Muscle of back (tissue), 13 donors: ENCODE results near the gene PAX5. TPM values are rescaled to one million over a fixed set of nuclear protein-coding genes. Genes with fewer than 3 reads are reported as not detected.
"Not testable (repeated sequence)": the region's sequence is repeated elsewhere in the genome, so short reads cannot be mapped to it uniquely, and the experiment has no call there.

ENCODE experiments used
- DNase-seq, 3 donors: peaks; one replicate each; pipeline versions ENCODE4 v3.0.0 to v3.0.0-alpha.2; 2013
- long read RNA-seq, 9 donors: transcript quantifications; one replicate each; lab custom pipeline, GENCODE V29; 2026
- polyA plus RNA-seq, 10 donors: library from polyadenylated mRNA; unstranded; fragments of 120-200 nt; gene quantifications; one replicate each; pipeline ENCODE4 v1.2.1, GENCODE V29; 2013; ENCODE audit not compliant: insufficient read length in 10 of 10

PAX5 gene
- polyA plus RNA-seq, result under 1 TPM; 0.01 to 0.50 (median 0.26) TPM
- long read RNA-seq, donor 1, result 0 reads
- long read RNA-seq, donor 2, result 0 reads
- long read RNA-seq, donor 3, result 0 reads
- long read RNA-seq, donor 4, result 0 reads
- long read RNA-seq, donor 5, result 0 reads
- long read RNA-seq, donor 6, result 0 reads
- long read RNA-seq, donor 7, result 0 reads
- long read RNA-seq, donor 8, result 0 reads
- long read RNA-seq, donor 9, result 0 reads

DNA sequence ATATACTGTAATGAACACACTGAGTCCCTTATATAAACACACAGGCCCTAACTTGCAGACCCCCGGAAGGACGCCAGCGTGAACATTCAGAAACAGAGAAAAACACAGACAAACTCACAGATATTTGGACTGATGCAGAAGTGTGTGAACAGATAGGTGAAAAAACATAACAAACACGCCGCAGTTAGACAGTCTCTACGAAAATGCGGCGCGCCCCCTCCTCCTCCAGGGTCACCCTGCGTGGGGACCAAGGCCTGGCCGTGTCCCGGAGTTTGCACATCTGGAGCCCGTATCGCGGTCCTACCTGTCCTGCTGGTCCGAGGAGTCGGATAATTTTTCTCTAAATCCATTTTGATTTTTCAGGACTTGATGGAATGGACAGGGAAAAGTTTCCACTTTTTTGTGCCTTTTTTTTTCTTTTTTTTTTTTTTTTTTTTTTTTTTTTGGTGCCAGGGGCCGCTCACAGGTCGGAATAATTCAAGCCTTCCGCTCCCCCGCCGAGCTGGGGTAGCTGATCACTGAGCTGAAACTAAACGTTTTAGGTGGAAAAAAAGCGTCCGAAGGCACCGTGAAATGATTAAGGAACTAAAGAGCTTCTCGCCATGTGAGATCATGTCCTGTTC lies at the start of gene PAX5:
TSS of gene PAX5 (minus strand) at position 587 of the 623 bp plus-strand sequence. CDS start at position 350, 237 bp downstream.
- no peak for DNase-seq

DNA sequence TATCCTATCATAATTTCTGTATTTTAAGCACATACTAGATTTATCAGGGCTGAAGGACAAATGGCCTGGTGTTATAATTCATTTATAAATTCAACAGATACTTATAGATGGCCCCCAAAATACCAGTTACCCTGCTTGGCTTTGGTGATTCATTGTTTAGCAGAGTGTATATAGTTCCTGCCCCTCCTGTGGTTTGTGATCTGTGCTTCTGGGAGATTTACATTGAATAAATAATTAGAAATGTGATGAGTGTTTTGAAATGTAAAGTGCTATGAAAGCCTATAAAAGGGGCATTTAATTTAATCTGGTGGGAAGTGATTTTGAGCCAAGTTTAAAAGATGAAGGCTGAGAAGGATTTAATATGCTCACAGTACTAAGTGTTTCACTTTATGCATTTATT lies 49.6 kb upstream of the PAX5 start:
- DNase-seq, result no peak

DNA sequence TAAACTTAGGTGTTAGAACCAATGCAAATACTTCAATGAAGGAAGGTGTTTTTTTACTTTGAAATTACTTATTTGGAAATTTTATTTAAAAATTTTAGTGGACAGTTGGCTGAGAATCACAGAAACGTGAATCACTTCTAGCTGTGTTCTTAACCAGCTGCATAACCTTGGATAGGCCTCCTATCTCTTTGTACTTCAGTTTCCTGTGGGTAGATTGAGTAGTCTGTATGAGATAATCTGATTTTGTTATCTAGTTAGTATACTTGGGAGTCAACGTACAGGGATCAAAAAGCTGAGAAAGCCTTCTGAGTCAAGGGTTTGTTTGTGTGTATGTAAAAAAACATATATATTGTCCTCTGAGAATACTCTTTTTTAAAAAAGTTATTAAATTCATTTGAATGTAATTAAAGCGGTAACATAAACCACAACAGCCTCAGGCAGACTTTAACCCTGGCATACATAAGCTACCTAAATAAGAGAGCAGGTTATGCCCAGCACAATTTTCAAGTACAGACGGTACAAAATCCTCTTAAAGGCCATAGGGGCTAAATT lies 48.2 kb upstream of the PAX5 start:
- DNase-seq, result no peak

DNA sequence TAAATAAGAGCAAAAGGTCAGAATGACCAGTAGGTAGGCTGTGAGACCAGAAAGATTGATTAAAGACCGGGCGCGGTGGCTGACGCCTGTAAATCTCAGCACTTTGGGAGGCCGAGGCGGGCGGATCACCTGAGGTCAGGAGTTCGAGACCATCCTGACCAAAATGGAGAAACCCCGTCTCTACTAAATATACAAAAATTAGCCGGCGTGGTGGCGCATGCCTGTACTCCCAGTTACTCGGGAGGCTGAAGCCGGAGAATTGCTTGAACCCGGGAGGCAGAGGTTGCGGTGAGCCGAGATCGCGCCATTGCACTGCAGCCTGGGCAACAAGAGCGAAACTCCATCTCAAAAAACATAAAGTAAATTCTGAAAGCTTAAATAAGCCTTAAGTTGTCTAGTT lies 47.4 kb upstream of the PAX5 start:
- DNase-seq, result not testable (repeated sequence)

DNA sequence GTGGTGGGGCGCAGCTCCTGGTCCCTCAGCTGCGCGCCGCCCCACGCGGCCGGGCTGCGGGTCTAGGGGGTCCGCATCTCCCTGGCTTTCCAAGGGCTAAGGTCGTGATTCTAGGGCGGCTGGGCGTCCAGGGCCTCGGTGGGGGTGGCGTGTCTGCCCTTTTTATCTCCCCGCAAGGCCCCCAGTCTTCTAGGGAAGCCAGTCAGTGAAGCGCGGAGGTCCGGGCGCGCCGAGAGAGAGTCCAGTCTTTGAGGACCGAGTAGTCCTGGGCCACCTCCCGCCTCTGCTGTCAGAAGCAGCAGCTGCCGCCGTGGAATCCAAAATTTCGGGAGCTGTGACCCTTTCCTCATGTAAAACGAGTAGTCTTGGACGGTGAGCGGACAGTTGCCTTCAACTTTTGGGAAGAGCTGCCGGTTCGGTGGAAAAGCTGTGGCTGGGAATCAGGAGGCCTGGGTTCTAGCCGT lies 46.1 kb upstream of the PAX5 start:
- peak in 1 of 3 donors; percentile 8 for DNase-seq

DNA sequence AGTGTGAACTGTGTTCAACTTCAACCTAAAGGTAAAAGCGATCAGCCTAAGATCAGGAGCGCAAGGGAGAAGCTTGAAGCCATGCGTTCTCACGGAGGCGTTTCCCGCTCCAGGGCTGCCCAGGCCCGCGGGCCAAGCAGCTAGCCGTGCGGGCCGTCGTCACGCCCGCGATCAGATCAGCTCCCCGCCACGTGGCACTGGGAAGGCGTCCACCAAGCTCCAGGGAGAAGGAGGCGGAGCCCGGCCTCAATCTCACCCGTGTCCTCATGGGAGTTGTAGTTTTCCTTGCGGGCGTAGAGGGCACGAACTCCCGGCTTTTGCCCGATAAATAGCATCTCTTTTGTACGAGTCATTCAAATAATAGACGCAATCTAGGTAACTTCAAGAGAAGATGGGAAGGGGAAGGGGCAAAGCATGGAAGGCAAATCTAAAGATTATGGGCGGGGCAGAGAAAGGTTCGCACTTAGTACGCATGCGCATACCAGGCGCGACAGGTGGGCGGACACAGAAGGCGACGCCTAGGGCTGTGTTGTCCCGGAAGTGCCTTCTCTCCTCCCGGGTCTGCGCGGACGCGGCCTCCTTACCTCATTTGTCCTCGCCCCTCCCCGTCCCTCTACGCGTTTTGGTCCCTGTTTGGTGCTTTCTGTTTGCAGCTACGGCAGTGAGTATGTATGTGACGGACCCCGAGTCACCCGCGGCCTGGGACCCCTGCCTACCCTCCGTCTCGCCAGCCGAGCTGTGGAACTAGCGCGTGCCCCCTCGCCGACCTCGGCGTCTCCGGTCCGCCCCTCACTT lies 45.5 kb upstream of the PAX5 start:
- DNase-seq, result peak; percentile 93 to 97 (median 95)

DNA sequence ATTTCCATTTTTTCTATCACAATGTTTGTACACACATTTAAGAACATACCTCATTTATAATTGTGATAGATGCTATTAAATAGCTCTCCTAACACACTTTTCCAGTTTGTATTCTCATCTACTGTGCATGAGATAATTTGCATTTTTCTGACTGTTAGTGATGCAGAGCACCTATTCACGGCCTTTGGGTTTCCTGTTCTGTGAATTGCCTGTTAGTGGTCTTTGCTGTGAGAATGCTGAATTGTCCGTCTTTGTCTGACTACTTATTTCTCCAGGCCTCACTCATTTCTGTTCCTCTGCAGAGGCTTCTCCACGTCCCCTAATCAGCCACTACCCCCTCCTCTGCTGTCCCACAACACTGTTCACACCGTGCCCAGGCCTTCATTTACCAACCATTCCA lies 40.7 kb upstream of the PAX5 start:
- DNase-seq, result not testable (repeated sequence)

DNA sequence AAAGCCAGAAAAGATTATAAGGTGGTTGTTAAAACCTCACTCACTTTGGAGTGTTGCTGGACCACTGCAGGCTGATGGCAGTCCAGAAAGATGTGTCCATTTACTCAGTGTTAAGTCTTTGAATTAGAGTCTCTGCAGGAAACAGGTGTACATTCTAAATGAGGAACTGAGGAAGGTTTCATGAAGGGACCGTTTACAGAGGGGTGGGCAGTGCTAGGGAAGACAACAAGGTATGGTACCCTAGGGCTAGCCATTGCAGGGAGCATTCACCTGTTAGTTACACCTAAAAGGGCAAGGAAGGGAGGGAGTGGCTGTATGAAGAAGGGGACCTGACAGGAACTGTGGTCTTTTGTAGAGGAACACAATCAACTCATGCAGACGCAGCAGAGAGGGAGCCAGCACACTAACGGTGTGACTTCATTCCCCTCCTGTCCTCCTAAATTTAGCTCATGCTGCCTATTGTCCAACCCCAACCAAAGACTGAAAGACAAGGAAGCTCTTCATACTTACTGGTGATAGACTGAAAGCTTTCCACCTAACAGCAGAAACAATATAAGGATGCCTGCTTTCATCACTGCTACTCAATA lies 32.2 kb upstream of the PAX5 start:
- DNase-seq, result no peak

DNA sequence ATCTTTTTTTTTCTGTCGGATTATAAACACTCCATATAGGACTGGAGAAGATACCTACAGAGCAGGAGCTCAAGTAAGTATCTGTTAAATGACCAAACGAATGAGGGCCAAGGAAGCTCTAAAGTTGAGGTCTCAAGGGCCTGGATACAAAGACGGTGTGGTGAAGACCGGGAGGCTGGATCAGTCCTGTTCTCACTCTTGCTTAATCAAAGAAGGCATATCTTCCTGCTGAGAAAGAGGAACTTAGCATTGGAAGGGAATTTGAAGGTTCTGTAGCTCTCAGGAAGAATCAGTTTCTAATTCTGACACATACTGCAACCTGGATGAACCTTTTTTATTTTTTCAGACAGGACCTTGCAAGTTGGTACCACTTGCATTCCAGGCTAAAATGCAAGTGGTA lies 28.3 kb upstream of the PAX5 start:
- no peak for DNase-seq

DNA sequence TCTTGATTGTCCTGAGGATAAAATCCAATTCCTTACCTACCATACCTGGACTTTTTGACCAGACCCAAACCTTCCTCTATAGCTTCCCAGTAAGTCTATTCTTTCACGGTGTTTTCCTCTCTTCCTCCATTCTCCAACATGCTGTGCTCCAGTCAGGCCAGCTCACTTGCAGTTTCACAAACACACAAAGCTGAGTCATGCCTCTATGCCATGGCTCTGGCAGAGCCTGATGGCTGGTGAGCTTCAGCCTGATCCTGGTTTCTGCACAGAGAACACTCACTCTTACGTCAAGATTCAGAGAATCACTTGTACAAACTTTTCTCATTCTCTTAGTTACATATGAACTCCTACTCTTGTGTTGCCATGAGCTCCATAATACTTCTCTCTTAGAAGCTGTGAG lies 27.7 kb upstream of the PAX5 start:
- no peak for DNase-seq

DNA sequence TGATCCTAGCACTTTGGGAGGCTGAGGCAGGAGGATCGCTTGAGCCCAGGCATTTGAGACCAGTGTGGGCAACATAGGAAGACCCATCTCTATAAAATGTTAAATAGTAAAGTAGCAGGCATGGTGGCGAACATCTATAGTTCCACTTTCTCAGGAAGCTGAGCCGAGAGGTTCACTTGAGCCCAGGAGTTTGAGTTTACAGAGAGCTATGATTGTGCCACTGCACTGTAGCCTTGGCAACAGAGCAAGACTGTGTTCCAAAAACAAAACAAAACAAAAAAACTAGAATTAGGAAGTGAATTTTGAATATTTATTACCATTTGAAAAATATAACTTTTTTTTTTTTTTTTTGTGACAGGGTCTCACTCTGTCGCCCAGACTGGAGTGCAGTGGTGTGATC lies 26.8 kb upstream of the PAX5 start:
- DNase-seq, result no peak

DNA sequence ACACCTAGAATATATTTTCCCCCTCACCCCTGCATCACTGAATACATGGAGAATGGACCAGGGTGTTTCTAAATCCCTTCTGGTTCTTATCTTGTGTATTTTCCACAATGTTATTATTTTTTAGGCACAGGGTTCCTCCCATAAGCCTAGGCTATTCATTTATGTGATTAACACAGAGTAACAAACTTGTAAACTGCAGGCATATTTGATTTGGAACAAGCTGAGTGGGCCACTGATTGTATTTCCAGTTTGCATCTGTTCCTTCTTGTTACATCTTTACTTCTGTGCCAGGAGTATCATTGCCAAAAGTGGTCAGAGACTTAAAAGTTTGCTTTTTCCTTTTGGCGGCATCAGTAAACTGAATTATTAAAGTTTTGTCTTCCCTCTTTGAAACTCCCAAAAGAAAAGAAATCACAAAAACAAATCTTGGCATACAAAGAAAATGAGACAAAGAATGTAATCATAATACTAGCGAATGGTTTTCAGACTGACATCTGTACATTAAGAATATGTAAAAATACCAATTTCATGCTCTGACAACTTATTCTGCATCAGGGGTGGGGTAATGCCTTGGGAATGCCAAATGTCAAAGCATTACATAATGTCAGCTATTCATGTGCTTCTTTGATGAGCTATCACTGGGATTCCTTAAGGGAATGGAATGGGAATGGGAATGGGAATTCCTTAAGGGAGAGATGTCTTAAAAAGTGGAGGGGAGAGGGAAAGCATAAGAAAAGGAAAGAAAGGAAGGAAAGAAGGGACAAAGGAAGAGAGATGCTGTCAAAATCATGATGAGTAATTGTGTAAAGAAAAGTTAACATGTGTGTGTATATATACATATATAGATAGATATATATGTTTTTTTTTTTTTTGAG lies 22.2 kb upstream of the PAX5 start:
- DNase-seq, result no peak

DNA sequence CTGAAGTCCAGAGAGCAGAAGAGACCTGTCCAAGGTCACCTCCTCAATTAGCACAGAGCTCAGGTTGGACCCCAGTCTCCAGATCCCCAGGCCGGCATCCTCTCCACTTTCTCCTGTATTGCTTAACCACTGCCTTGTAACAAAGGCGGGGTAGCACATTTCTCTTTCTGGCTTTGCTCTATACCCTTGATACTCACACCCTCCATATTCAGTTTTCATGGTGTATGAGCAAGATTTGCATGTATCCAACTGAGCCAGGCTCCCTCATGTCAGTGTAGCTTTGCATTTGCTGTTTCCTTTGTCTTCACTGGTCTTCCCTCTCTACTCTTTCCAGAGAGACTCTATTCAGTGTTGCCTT lies 20.3 kb upstream of the PAX5 start:
- DNase-seq, result not testable (repeated sequence)

DNA sequence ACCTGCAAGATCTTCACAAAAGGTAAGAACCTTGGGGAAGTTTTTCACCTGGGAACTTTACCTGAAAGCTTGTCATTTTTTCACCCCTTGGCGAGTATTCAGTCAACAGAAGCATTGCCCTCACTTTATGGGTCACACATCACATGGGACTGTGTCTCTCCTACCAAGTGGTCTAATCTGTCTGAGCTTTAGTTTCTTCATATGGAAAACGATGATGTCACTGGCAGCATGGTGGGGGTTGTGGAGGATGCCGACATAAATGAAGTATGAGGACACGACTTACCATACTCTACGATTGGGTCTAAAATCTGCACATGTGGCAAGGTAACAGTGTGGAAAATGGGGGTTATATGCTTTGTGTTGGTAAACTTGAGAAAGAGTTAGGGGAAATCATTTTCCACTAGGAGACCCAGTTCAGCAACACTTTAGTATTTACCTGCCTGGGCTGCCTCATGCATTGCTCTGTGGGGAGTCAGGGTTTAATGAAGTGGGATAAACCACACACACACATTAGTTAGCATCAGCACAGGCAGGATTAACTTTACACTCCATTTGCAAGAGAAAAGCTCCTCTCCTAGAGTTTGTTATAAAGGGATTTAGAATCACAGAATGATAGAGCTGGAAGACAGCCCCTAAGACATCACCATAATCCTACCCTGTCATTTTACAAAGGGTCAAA lies 19.8 kb upstream of the PAX5 start:
- DNase-seq, result no peak

DNA sequence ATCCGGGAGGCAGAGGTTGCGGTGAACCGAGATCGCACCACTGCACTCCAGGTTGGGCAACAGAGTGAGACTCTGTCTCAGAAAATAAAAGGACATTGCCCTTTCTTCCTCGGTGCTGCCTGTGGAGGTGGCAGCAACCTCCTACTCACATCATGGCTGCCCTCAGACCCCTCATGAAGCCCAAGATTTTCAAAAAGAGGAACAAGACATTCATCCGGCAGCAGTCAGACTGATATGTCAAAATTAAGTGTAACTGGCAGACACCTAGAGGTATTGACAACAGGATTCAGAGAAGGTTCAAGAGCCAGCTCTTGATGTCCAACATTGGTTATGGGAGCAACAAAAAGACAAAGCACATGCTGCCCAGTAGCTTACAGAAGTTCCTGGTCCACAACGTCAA lies 12.6 kb upstream of the PAX5 start:
- no peak for DNase-seq

DNA sequence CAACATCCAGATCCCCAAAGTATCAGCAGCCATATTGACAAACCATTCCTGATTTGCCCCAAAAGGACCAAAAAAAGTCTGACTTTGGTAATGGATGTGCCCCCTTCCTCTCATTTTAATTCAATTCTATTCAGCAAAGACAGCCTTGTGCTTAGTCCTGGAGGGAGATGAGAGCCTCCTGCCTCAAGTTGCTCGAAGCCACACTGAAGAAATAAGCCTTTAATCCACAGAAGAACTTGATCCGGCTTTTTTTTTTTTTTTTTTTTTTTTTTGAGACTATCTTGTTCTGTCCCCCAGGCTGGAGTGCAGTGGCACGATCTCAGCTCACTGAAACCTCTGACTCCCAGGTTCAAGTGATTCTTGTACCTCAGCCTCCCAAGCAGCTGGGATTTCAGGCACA lies 8.4 kb upstream of the PAX5 start:
- no peak for DNase-seq

DNA sequence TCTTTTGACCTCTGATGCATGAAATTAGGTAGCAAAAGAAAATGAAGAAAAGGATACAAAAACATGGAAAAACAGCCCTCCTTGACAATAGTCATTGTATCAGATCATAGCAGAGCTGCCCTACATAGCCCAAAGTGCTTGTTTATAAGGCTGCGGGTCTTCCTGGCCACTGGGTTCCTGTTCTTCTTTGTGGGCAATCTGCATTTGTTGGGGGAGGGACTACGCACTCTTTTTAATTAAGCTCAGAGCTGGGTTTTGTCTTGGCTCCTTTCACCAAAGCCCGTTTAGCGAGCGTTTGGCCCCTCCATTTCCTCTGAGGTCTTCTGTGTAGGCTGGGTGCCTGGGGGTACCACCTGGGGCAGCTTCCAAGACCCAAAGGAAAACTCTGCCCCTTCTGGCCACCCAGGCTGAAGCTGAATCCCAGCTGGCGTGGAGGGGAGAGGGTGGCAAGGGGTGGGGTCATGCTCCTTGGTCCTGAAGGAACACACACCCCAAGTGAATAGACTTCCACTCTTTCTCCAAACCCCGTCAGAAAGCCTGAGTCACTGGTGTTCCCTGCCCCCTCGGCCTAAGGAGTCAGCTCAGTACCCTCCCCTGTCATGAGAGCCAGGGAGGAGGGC lies 6.5 kb upstream of the PAX5 start:
- no peak for DNase-seq

DNA sequence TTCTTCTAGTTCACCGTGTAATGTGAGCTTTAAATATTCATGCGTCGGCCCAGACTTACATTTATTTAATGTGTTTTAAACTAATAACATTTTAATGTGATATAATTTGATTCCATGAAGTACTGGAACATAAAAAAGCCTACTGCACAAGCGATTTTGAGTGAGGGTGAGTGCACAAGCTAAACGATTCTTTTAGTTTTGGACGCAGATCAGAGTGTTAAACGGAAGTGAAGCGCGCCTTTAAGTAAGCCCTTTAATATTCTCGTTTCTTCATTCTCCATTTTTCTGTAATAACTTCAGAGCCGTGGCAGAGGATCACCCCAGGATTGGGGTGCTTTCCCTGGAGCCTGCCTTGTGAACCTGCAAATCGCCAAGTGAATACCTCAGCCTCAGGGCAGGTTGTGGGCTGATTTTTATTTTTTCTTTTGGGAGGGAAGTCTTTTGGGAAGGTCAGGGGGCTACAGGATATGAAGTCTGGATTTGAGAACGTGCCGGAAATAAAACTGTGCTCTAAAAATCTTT lies 4.9 kb upstream of the PAX5 start:
- DNase-seq, result peak in 1 of 3 donors; percentile 44

DNA sequence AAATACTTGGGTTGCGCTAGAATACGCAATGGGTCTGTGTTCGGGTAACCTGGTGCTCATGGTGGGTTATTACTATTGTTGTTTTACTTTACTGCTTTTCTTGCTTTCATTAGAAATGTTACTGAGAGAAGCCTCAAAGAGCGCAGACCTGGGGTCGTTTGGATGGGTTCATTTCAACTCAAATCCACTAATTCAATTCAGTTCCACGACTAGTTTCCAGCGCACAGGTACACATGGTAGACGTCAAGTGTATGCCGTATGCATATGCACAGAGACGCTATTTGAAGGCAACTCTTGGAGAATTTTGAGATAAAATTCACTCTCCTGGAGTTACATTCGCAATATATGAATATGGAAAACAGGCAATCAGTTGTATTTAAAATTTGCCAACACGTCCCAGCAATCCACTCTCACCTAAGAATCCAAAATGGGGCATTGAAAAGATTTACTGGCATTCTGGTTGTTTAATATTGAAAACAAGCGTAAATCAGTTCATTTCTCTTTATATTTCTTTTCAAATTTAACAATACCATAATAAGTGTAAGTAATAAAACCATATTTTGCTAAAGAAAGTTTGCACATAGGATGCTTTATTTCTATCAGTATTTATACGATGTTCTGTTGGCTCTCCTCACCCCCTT lies 4.4 kb upstream of the PAX5 start:
- peak in 1 of 3 donors; percentile 52 for DNase-seq
